CD14-positive monocyte (primary cell): ENCODE measurements around the gene ABTB2. TPM values are rescaled to one million over a fixed set of nuclear protein-coding genes. Genes with fewer than 3 reads are reported as not detected.

Source experiments
- DNase-seq, 3 donors: peaks; one replicate each; pipeline ENCODE4 v3.0.0-alpha.2; 2011 to 2022
- H2AFZ ChIP-seq: 2 replicates; pipeline ENCODE4 v1.6.0; 2012; ENCODE audit warnings: mild to moderate bottlenecking, low read depth, low read length, inconsistent platforms; ENCODE audit not compliant: insufficient read depth, poor library complexity, severe bottlenecking
- H3K27ac ChIP-seq, 2 donors: 1 replicate in 1 of 2; 2 replicates in 1 of 2; pipeline ENCODE4 v1.5.1; 2012 to 2013; ENCODE audit warnings: low read length in 2 of 2, control low read depth in 1 of 2, inconsistent platforms in 1 of 2, low read depth in 1 of 2, mild to moderate bottlenecking in 1 of 2
- H3K27me3 ChIP-seq, 2 donors: one replicate each; pipeline versions ENCODE4 v1.6.0 to v1.6.1; 2011 to 2013; ENCODE audit warnings: low read length in 2 of 2; ENCODE audit not compliant: control insufficient read depth in 2 of 2, insufficient read depth in 2 of 2
- H3K36me3 ChIP-seq, 2 donors: replicated peaks in 1 of 2; 1 replicate in 1 of 2; 2 replicates in 1 of 2; pipeline versions ENCODE4 v1.5.1 to v1.6.1; 2012 to 2013; ENCODE audit warnings: low read length in 2 of 2, control low read depth in 1 of 2, inconsistent platforms in 1 of 2, mild to moderate bottlenecking in 1 of 2; ENCODE audit not compliant: insufficient read depth in 2 of 2, control insufficient read depth in 1 of 2
- H3K4me1 ChIP-seq, 2 donors: 1 replicate in 1 of 2; 2 replicates in 1 of 2; pipeline versions ENCODE4 v1.5.1 to v1.6.1; 2012 to 2013; ENCODE audit warnings: low read length in 2 of 2, control low read depth in 1 of 2, inconsistent platforms in 1 of 2, mild to moderate bottlenecking in 1 of 2, moderate library complexity in 1 of 2; ENCODE audit not compliant: insufficient read depth in 2 of 2, control insufficient read depth in 1 of 2
- H3K4me2 ChIP-seq: replicated peaks from 2 replicates; pipeline ENCODE3; 2012; ENCODE audit warnings: low read length, moderate library complexity, mild to moderate bottlenecking; ENCODE audit not compliant: poor library complexity, severe bottlenecking; ENCODE audit errors: extremely low read depth
- H3K4me3 ChIP-seq, 3 experiments: fragments of 200-600 bp in 1 of 3; sonication (generic) in 1 of 3; replicated peaks in 1 of 3; 1 replicate in 2 of 3; 2 replicates in 1 of 3; pipeline ENCODE4 v1.5.1; 2011 to 2013; ENCODE audit warnings: low read length in 3 of 3, mild to moderate bottlenecking in 3 of 3, control low read depth in 2 of 3, low read depth in 2 of 3, inconsistent platforms in 1 of 3, moderate library complexity in 1 of 3
- H3K79me2 ChIP-seq: 2 replicates; pipeline ENCODE4 v1.6.0; 2012; ENCODE audit warnings: mild to moderate bottlenecking, control low read depth, inconsistent platforms, low read length, moderate library complexity; ENCODE audit not compliant: insufficient read depth
- H3K9ac ChIP-seq: 2 replicates; pipeline ENCODE4 v1.6.0; 2017; ENCODE audit warnings: low read length, mild to moderate bottlenecking; ENCODE audit not compliant: insufficient read depth, poor library complexity, severe bottlenecking
- H3K9me3 ChIP-seq, 2 donors: replicated peaks in 1 of 2; 1 replicate in 1 of 2; 2 replicates in 1 of 2; pipeline versions ENCODE4 v1.5.1 to v1.6.1; 2012 to 2013; ENCODE audit warnings: low read length in 2 of 2, control low read depth in 1 of 2; ENCODE audit not compliant: control insufficient read depth in 1 of 2, insufficient read depth in 1 of 2
- H4K20me1 ChIP-seq: 2 replicates; pipeline ENCODE4 v1.6.0; 2012; ENCODE audit warnings: mild to moderate bottlenecking, low read length, control low read depth, moderate library complexity; ENCODE audit not compliant: insufficient read depth
- H3K27ac Mint-ChIP-seq, 7 donors: one replicate each; pipeline ENCODE4 v1.8.0; 2020; ENCODE audit warnings: mild to moderate bottlenecking in 7 of 7, mixed read lengths in 7 of 7, moderate library complexity in 6 of 7, inconsistent platforms in 2 of 7
- H3K27me3 Mint-ChIP-seq, 3 donors: one replicate each; pipeline ENCODE4 v1.8.0; 2021 to 2022; ENCODE audit warnings: low read depth in 3 of 3, mild to moderate bottlenecking in 3 of 3, mixed read lengths in 3 of 3, moderate library complexity in 3 of 3, inconsistent platforms in 1 of 3
- H3K36me3 Mint-ChIP-seq, 2 donors: one replicate each; pipeline ENCODE4 v1.8.0; 2020; ENCODE audit warnings: mixed read lengths in 2 of 2, inconsistent platforms in 1 of 2, mild to moderate bottlenecking in 1 of 2
- H3K4me1 Mint-ChIP-seq: one replicate; pipeline ENCODE4 v1.8.0; 2020; ENCODE audit warnings: mild to moderate bottlenecking, mixed read lengths
- H3K4me3 Mint-ChIP-seq, 2 donors: one replicate each; pipeline ENCODE4 v1.8.0; 2020; ENCODE audit warnings: mild to moderate bottlenecking in 2 of 2, mixed read lengths in 2 of 2, moderate library complexity in 1 of 2
- H3K9me3 Mint-ChIP-seq, 7 donors: one replicate each; pipeline ENCODE4 v1.8.0; 2020 to 2022; ENCODE audit warnings: mixed read lengths in 7 of 7, mild to moderate bottlenecking in 6 of 7, moderate library complexity in 6 of 7, inconsistent platforms in 2 of 7
- CTCF ChIP-seq: fragments of 200-600 bp; IDR thresholded peaks from one replicate; pipeline ENCODE4 v1.8.0; 2022; ENCODE audit warnings: antibody characterized with exemption, mild to moderate bottlenecking
- WGBS: methylation state at CpG from one replicate; pipeline ENCODE4 v1.1.5; 2013; ENCODE audit warnings: missing lambda C conversion rate; ENCODE audit not compliant: insufficient coverage; 5-methylcytosine and 5-hydroxymethylcytosine counted together
- intact Hi-C, 2 donors: fragments of 100-400 bp; cut with micrococcal nuclease; formaldehyde crosslinking; loops; one replicate each; pipeline versions ENCODE4 v1.15.0 to v1.15.1; 2023
- polyA plus RNA-seq, 3 donors: library from polyadenylated mRNA; depleted of rRNA in 1 of 3; unstranded in 2 of 3; stranded (reverse) in 1 of 3; fragments of 300-500 nt in 2 of 3; fragments of >200 nt in 1 of 3; fragmentation: Illumina TruSeq in 2 of 3; gene quantifications; 1 replicate in 2 of 3; 2 replicates in 1 of 3; pipeline ENCODE4 v1.2.3, GENCODE V29; 2012 to 2021

The ABTB2 gene
- polyA plus RNA-seq, 3 donors = 0.25 to 1.7 (median 0.26) TPM

- Mint-ChIP-seq H3K27ac (no peak overlapping the region), H3K4me3 (no peak overlapping the region), H3K9me3 (no peaks in the 10 kb centered on the region), H3K36me3 (peaks cover 9 to 22% of the 10 kb centered on the region in 2 donors), H3K4me1 (peaks cover 4% of the 10 kb centered on the region), H3K27me3 (no peaks in the 10 kb centered on the region)
- no peak for TF ChIP-seq CTCF
- Histone ChIP-seq H3K36me3 (peaks cover 4 to 11% of the 10 kb centered on the region in 2 donors), H3K27me3 (no peaks in the 10 kb centered on the region), H3K4me2 (no peak overlapping the region), H3K4me1 (no peaks in the 10 kb centered on the region), H3K9me3 (no peaks in the 10 kb centered on the region), H4K20me1 (no peaks in the 10 kb centered on the region), H3K79me2 (no peaks in the 10 kb centered on the region), H2AFZ (no peak overlapping the region), H3K9ac (no peak overlapping the region), H3K27ac (no peak overlapping the region), H3K4me3 (no peak overlapping the region)
- intact Hi-C loops = no loop called here
- WGBS = 89% methylated on average over 13 of the region's 22 CpGs
- DNase-seq = no peak
Observed at GRCh38 chr11:34160049-34160721, 197.6 kb downstream of the ABTB2 start.

- Histone ChIP-seq H2AFZ (no peak overlapping the region), H4K20me1 (no peaks in the 10 kb centered on the region), H3K9ac (no peak overlapping the region), H3K4me2 (no peak overlapping the region), H3K27me3 (no peaks in the 10 kb centered on the region), H3K4me1 (peaks cover 13 to 14% of the 10 kb centered on the region in 2 donors), H3K27ac (no peak overlapping the region), H3K79me2 (no peaks in the 10 kb centered on the region), H3K4me3 (no peak overlapping the region), H3K36me3 (peaks cover 4 to 11% of the 10 kb centered on the region in 2 donors), H3K9me3 (no peaks in the 10 kb centered on the region)
- Mint-ChIP-seq H3K4me3 (no peak overlapping the region), H3K9me3 (no peaks in the 10 kb centered on the region), H3K36me3 (peaks cover 9 to 22% of the 10 kb centered on the region in 2 donors), H3K27me3 (no peaks in the 10 kb centered on the region), H3K4me1 (peaks cover 18% of the 10 kb centered on the region), H3K27ac (no peak overlapping the region)
- intact Hi-C loops = no loop called here
- DNase-seq = no peak
- 30% methylated on average over 4 of the region's 6 CpGs for WGBS
- TF ChIP-seq CTCF = no peak
Observed at GRCh38 chr11:34158661-34159060, 199.1 kb downstream of the ABTB2 start.
